Naive thymus-derived CD4-positive, alpha-beta T cell (primary cell): Measurements from ENCODE around the gene AGBL5. TPM values are rescaled to one million over a fixed set of nuclear protein-coding genes. Genes with fewer than 3 reads are reported as not detected.
"Not testable (repeated sequence)": the region's sequence is repeated elsewhere in the genome, so short reads cannot be mapped to it uniquely, and the experiment has no call there.

Source experiments
- ATAC-seq: fragments of 150-1000 bp; cut with Tn5 transposase; 2 replicates; pipeline ENCODE4 v1.10.0; 2021; ENCODE audit warnings: mild to moderate bottlenecking, moderate library complexity
- CTCF ChIA-PET: fragments of 350-600 bp; sonication (Branson Sonifier 250); formaldehyde crosslinking; loops from one replicate; lab custom pipeline; 2021; ENCODE audit warnings: antibody characterized with exemption; lab: Charles Lee
- POLR2A ChIA-PET: fragments of 350-600 bp; sonication (Branson Sonifier 250); formaldehyde crosslinking; loops from one replicate; lab custom pipeline; 2021; ENCODE audit warnings: antibody characterized with exemption, inconsistent platforms; lab: Charles Lee
- DNase-seq, 9 donors: peaks; one replicate each; pipeline versions ENCODE4 v3.0.0 to v3.0.0-alpha.2; 2020 to 2022; ENCODE audit warnings: mixed read lengths in 1 of 9
- H3K27ac ChIP-seq: one replicate; pipeline ENCODE4 v1.7.0; 2013; ENCODE audit warnings: mild to moderate bottlenecking, low read depth, low read length, moderate library complexity
- H3K27me3 ChIP-seq, 2 donors: one replicate each; pipeline ENCODE4 v1.7.0; 2013; ENCODE audit warnings: low read length in 2 of 2, mild to moderate bottlenecking in 2 of 2, moderate library complexity in 2 of 2; ENCODE audit not compliant: control insufficient read depth in 2 of 2, insufficient read depth in 2 of 2
- H3K36me3 ChIP-seq, 3 experiments: 1 replicate in 2 of 3; 2 replicates in 1 of 3; pipeline ENCODE4 v1.7.0; 2013; ENCODE audit warnings: low read length in 3 of 3, mild to moderate bottlenecking in 3 of 3, moderate library complexity in 1 of 3; ENCODE audit not compliant: insufficient read depth in 3 of 3, control insufficient read depth in 2 of 3
- H3K4me1 ChIP-seq, 2 donors: one replicate each; pipeline ENCODE4 v1.7.0; 2013; ENCODE audit warnings: low read length in 2 of 2, mild to moderate bottlenecking in 2 of 2, moderate library complexity in 1 of 2; ENCODE audit not compliant: control insufficient read depth in 2 of 2, insufficient read depth in 2 of 2
- H3K4me3 ChIP-seq: 2 replicates; pipeline ENCODE4 v1.7.0; 2013; ENCODE audit warnings: mild to moderate bottlenecking, low read length
- H3K9me3 ChIP-seq, 3 experiments: 1 replicate in 2 of 3; 2 replicates in 1 of 3; pipeline ENCODE4 v1.7.0; 2013; ENCODE audit warnings: low read length in 3 of 3; ENCODE audit not compliant: control insufficient read depth in 2 of 3
- H3K27ac Mint-ChIP-seq, 9 donors: one replicate each; pipeline ENCODE4 v1.8.0; 2020 to 2022; ENCODE audit warnings: mixed read lengths in 9 of 9, mild to moderate bottlenecking in 8 of 9, moderate library complexity in 5 of 9, inconsistent platforms in 2 of 9
- H3K27me3 Mint-ChIP-seq, 5 donors: one replicate each; pipeline ENCODE4 v1.8.0; 2021 to 2022; ENCODE audit warnings: mixed read lengths in 5 of 5, mild to moderate bottlenecking in 1 of 5
- H3K36me3 Mint-ChIP-seq, 5 donors: one replicate each; pipeline ENCODE4 v1.8.0; 2020 to 2022; ENCODE audit warnings: mixed read lengths in 5 of 5, mild to moderate bottlenecking in 3 of 5, inconsistent platforms in 1 of 5
- H3K4me1 Mint-ChIP-seq, 7 donors: one replicate each; pipeline ENCODE4 v1.8.0; 2020 to 2022; ENCODE audit warnings: mixed read lengths in 7 of 7, mild to moderate bottlenecking in 3 of 7, inconsistent platforms in 1 of 7
- H3K4me3 Mint-ChIP-seq, 10 donors: one replicate each; pipeline ENCODE4 v1.8.0; 2020 to 2022; ENCODE audit warnings: mild to moderate bottlenecking in 10 of 10, mixed read lengths in 10 of 10, moderate library complexity in 6 of 10, inconsistent platforms in 2 of 10
- H3K9me3 Mint-ChIP-seq, 11 donors: one replicate each; pipeline ENCODE4 v1.8.0; 2020 to 2022; ENCODE audit warnings: mixed read lengths in 11 of 11, mild to moderate bottlenecking in 4 of 11, inconsistent platforms in 1 of 11, moderate library complexity in 1 of 11
- intact Hi-C, 2 donors: fragments of 100-400 bp; cut with micrococcal nuclease; formaldehyde crosslinking; loops; one replicate each; pipeline ENCODE4 v1.15.1; 2023
- polyA plus RNA-seq, 2 donors: library from polyadenylated mRNA; unstranded; fragments of 300-500 nt; fragmentation: Illumina TruSeq; gene quantifications; one replicate each; pipeline ENCODE4 v1.2.3, GENCODE V29; 2021
- total RNA-seq, 6 experiments: library from RNA in 5 of 6; stranded (reverse) in 5 of 6; gene quantifications; 1 replicate in 5 of 6; 2 replicates in 1 of 6; pipeline ENCODE4 v1.2.3 and lab custom pipeline; 2021 to 2026

AGBL5 gene
- total and polyA plus RNA-seq, 7 experiments from 2014 or later: 7.6 to 15.7 (median 12.2) TPM

DNA sequence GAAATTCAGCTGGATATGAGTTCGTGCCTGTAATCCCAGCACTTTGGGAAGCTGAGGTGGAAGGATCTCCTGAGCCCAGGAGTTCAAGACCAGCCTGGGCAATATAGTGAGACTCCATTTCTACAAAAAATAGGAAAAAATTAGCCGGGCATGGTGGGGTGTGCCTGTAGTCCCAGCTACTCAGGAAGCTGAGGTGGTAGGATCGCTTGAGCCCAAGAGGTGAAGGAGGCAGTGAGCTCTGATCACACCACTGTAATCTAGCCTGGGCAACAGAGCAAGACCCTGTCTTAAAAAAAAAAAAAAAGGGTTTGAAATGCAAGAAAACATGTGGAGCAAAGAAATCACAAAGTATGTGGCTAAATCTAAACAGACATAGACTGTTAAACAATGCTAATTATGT is 57.6 kb downstream of the AGBL5 start:
- ChIA-PET CTCF (interaction anchor here (0.8 kb wide), 1 partner anchor 170 kb away, joined by 4 read pairs; no protein-coding TSS in a partner anchor), POLR2A (interaction anchor here (0.7 kb wide), 2 partner anchors 32 to 171 kb away, joined by 3 read pairs; no protein-coding TSS in a partner anchor)
- no peak for DNase-seq
- intact Hi-C loops: no loop called here
- H3K27me3 ChIP-seq: no peaks in the 10 kb centered on the region
- Mint-ChIP-seq H3K4me1 (no peaks in the 10 kb centered on the region), H3K36me3 (no peaks in the 10 kb centered on the region), H3K27ac (no peak overlapping the region), H3K27me3 (peaks cover 0 to 19% (median 4%) of the 10 kb centered on the region in 5 donors), H3K4me3 (no peak overlapping the region), H3K9me3 (no peaks in the 10 kb centered on the region)
- no peaks in the 10 kb centered on the region for H3K36me3 ChIP-seq
- no peak for ATAC-seq
- no peak overlapping the region for H3K4me3 ChIP-seq
- no peak overlapping the region for H3K27ac ChIP-seq
- H3K9me3 ChIP-seq: no peaks in the 10 kb centered on the region
- no peaks in the 10 kb centered on the region for H3K4me1 ChIP-seq

- H3K4me3 Mint-ChIP-seq, POLR2A ChIA-PET, H3K36me3 ChIP-seq, H3K4me1 ChIP-seq, H3K27ac Mint-ChIP-seq, CTCF ChIA-PET, ATAC-seq, DNase-seq, H3K27ac ChIP-seq, intact Hi-C loops, H3K4me3 ChIP-seq, H3K9me3 ChIP-seq, H3K9me3 Mint-ChIP-seq, H3K4me1 Mint-ChIP-seq, H3K27me3 ChIP-seq, H3K36me3 Mint-ChIP-seq: not testable (repeated sequence)
- peaks cover 0 to 24% (median 4%) of the 10 kb centered on the region in 5 donors for H3K27me3 Mint-ChIP-seq
Observed at GRCh38 chr2:27110603-27111352, 59.3 kb downstream of the AGBL5 start.

GRCh38 chr2:27111392-27112078 is 60.1 kb downstream of the AGBL5 start:
- CTCF ChIA-PET, H3K4me1 ChIP-seq, H3K4me3 Mint-ChIP-seq, H3K4me1 Mint-ChIP-seq, DNase-seq, H3K36me3 Mint-ChIP-seq, H3K36me3 ChIP-seq, H3K27ac Mint-ChIP-seq, H3K4me3 ChIP-seq, ATAC-seq, H3K27me3 ChIP-seq, H3K9me3 ChIP-seq, intact Hi-C loops, POLR2A ChIA-PET, H3K9me3 Mint-ChIP-seq, H3K27ac ChIP-seq: not testable (repeated sequence)
- peaks cover 0 to 24% (median 4%) of the 10 kb centered on the region in 5 donors for H3K27me3 Mint-ChIP-seq

DNA sequence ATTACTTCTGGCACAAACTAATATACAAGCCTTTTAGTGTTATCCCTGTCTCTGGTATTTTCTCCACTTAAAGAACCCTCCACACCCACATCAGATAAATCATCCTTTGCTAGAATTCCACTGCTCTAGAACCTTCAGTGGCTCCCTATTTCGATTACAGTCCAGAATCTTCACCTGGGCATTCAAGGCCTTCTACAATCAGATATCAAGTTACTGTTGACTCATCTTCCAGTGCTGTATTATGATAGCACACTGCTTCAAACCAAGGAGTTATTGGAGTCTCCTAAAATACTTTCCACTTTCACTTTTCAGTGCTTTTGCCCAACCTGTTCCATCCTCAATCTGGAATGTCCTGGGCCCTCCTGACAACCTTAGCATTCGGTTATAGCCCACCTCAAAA is 64.1 kb downstream of the AGBL5 start:
- POLR2A ChIA-PET: no interaction called here
- CTCF ChIA-PET: interaction anchor here (0.7 kb wide), 1 partner anchor 34 kb away, joined by 5 read pairs; no protein-coding TSS in a partner anchor

GRCh38 chr2:27117995-27118524 is 66.6 kb downstream of the AGBL5 start:
- H3K9me3 ChIP-seq: no peaks in the 10 kb centered on the region
- Mint-ChIP-seq H3K27me3 (peaks cover 12 to 54% (median 23%) of the 10 kb centered on the region in 5 donors), H3K9me3 (peaks cover 0 to 3% (median 0%) of the 10 kb centered on the region in 11 donors), H3K4me3 (peak overlapping the region in 8 of 10 donors; percentile 16 to 83 (median 39)), H3K27ac (no peak overlapping the region), H3K4me1 (peaks cover 6 to 22% (median 16%) of the 10 kb centered on the region in 7 donors), H3K36me3 (peaks cover 0 to 4% (median 0%) of the 10 kb centered on the region in 5 donors)
- peaks cover 0 to 3% of the 10 kb centered on the region in 2 donors for H3K27me3 ChIP-seq
- intact Hi-C loops: no loop called here
- H3K4me1 ChIP-seq: peaks cover 4 to 10% of the 10 kb centered on the region in 2 donors
- POLR2A ChIA-PET: no interaction called here
- ATAC-seq (no peak), DNase-seq (no peak)
- H3K36me3 ChIP-seq: no peaks in the 10 kb centered on the region
- no peak overlapping the region for H3K4me3 ChIP-seq
- H3K27ac ChIP-seq: no peak overlapping the region
- CTCF ChIA-PET: no interaction called here

More for the DNA sequence above, 64.1 kb downstream of the AGBL5 start:
- peaks cover 0 to 3% of the 10 kb centered on the region in 2 donors for H3K27me3 ChIP-seq
- no peak overlapping the region for H3K4me3 Mint-ChIP-seq
- peak overlapping the region in 1 of 9 donors; percentile 26 for H3K27ac Mint-ChIP-seq
- no peaks in the 10 kb centered on the region for H3K36me3 ChIP-seq
- DNase-seq: no peak
- peaks cover 0 to 11% (median 8%) of the 10 kb centered on the region in 7 donors for H3K4me1 Mint-ChIP-seq
- peaks cover 0 to 3% (median 0%) of the 10 kb centered on the region in 11 donors for H3K9me3 Mint-ChIP-seq
- H3K36me3 Mint-ChIP-seq: peaks cover 0 to 4% (median 0%) of the 10 kb centered on the region in 5 donors
- no peak overlapping the region for H3K27ac ChIP-seq
- H3K9me3 ChIP-seq: no peaks in the 10 kb centered on the region
- peaks cover 12 to 33% (median 23%) of the 10 kb centered on the region in 5 donors for H3K27me3 Mint-ChIP-seq
- intact Hi-C loops: no loop called here
- ATAC-seq: no peak
- H3K4me1 ChIP-seq: peaks cover 0 to 10% of the 10 kb centered on the region in 2 donors
- H3K4me3 ChIP-seq: no peak overlapping the region

DNA sequence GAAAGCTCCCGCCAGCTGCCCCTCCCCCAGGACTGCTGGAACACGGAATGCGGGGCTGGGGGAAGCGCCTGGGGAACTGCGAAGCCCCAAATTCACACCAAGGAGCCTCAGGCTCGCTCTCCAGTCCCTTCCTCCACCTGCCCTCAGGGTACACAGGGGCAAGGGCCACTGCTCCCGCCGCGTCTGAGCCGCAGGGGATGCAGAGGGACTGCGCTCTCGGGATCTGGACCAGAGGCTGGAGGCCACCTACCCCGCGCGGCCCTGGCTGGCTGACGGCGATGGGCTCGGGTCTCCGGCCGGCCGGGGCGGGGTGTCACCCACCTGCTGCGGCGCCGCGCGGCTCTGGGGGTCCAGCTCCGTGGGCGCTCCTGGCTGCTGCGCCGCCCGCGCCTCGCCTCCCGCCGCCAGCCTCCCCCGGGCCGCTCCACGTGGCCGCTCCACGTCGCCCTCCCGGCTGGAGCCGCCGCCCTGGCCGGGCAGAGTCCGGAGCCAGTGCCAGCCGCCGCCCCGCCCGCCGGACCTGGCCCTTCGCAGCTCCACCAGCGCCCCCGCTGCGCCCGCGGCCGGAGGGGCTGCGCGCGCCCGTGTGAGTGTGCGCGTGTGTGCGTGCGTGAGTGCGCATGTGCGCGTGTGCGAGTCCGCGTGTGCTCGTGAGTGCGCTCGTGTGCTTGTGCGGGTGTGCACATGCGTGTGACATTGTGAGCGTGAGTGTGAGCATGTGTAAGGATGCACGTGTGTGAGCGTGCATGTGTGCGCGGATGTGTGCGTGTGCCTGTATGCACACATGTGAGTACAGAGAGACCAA is 67.3 kb downstream of the AGBL5 start, which contains the start of gene CGREF1:
Gene CGREF1 (minus strand): TSS at position 604 of the 805 bp plus-strand sequence. CDS start 14,762 bp downstream, outside the sequence.
- no peak within 1 kb of the TSS for H3K27ac ChIP-seq
- peaks cover 0 to 3% of the 10 kb centered on the region in 2 donors for H3K27me3 ChIP-seq
- H3K4me3 Mint-ChIP-seq: peak within 1 kb of the TSS; percentile 61 to 89 (median 80)
- H3K27me3 Mint-ChIP-seq: peaks cover 12 to 58% (median 23%) of the 10 kb centered on the region in 5 donors
- no peaks in the 10 kb centered on the region for H3K36me3 ChIP-seq
- peaks cover 0 to 4% (median 0%) of the 10 kb centered on the region in 5 donors for H3K36me3 Mint-ChIP-seq
- ATAC-seq (no peak), DNase-seq (peak in 1 of 9 donors; percentile 44)
- H3K4me1 ChIP-seq: peaks cover 7 to 10% of the 10 kb centered on the region in 2 donors
- H3K4me3 ChIP-seq: peak within 1 kb of the TSS; percentile 44
- H3K4me1 Mint-ChIP-seq: peaks cover 10 to 26% (median 20%) of the 10 kb centered on the region in 7 donors
- ChIA-PET POLR2A (no interaction called here), CTCF (no interaction called here)
- H3K27ac Mint-ChIP-seq: peak within 1 kb of the TSS in 2 of 9 donors; percentile 36 to 68
- intact Hi-C loops: no loop called here
- no peaks in the 10 kb centered on the region for H3K9me3 ChIP-seq
- peaks cover 0 to 3% (median 0%) of the 10 kb centered on the region in 11 donors for H3K9me3 Mint-ChIP-seq
